OCI-LY3 (cell line): Measurements from ENCODE around the gene NUAK2.

ENCODE experiments used
- CTCF ChIP-seq: fragments of 200-600, 300-600 bp; sonication (generic); IDR thresholded peaks from 2 replicates; pipeline ENCODE4 v1.5.1; 2014; ENCODE audit warnings: antibody characterized with exemption, low read length, low read depth
- EZH2phosphoT487 ChIP-seq: fragments of 200-600 bp; shearing (Covaris generic); IDR thresholded peaks from 2 replicates; pipeline ENCODE4 v1.6.1; 2018; ENCODE audit warnings: antibody characterized with exemption, mixed run types, low read depth

- TF ChIP-seq CTCF = no peak
- no peak for TF ChIP-seq EZH2phosphoT487
Measured at GRCh38 chr1:205301205-205301821, 20.2 kb downstream of the NUAK2 start.
